PFSK-1 (cell line): ENCODE measurements around the gene VILL.

ENCODE experiments used
- FOXP2 ChIP-seq: optimal IDR thresholded peaks from 2 replicates; pipeline ENCODE3; 2011; ENCODE audit warnings: borderline replicate concordance, control low read depth, inconsistent platforms; ENCODE audit not compliant: insufficient read depth; ENCODE audit errors: extremely low read length, extremely low read depth
- POLR2AphosphoS5 ChIP-seq: IDR thresholded peaks from 2 replicates; pipeline ENCODE4 v1.6.1; 2012; ENCODE audit warnings: low read depth, mild to moderate bottlenecking, control low read depth, low read length, moderate library complexity
- SIN3A ChIP-seq: IDR thresholded peaks from 2 replicates; pipeline ENCODE4 v1.6.1; 2012; ENCODE audit warnings: mild to moderate bottlenecking, low read length, moderate library complexity, borderline replicate concordance; ENCODE audit not compliant: insufficient read depth
- TAF1 ChIP-seq: IDR thresholded peaks from 2 replicates; pipeline ENCODE4 v1.6.1; 2012; ENCODE audit warnings: low read length, control low read depth, borderline replicate concordance; ENCODE audit not compliant: insufficient read depth
- TF ChIP-seq, protein P1 (sequence below), 2 experiments: IDR thresholded peaks; 2 replicates each; pipeline versions ENCODE4 v1.6.1 to v1.8.0; 2011 to 2012; ENCODE audit warnings: low read depth in 2 of 2, low read length in 2 of 2, control low read depth in 1 of 2, inconsistent platforms in 1 of 2, mild to moderate bottlenecking in 1 of 2, moderate library complexity in 1 of 2; ENCODE audit not compliant: insufficient read depth in 1 of 2

- TF ChIP-seq TAF1 (no peak), POLR2AphosphoS5 (no peak), SIN3A (no peak), FOXP2 (no peak)
- TF ChIP-seq, protein P1, sequence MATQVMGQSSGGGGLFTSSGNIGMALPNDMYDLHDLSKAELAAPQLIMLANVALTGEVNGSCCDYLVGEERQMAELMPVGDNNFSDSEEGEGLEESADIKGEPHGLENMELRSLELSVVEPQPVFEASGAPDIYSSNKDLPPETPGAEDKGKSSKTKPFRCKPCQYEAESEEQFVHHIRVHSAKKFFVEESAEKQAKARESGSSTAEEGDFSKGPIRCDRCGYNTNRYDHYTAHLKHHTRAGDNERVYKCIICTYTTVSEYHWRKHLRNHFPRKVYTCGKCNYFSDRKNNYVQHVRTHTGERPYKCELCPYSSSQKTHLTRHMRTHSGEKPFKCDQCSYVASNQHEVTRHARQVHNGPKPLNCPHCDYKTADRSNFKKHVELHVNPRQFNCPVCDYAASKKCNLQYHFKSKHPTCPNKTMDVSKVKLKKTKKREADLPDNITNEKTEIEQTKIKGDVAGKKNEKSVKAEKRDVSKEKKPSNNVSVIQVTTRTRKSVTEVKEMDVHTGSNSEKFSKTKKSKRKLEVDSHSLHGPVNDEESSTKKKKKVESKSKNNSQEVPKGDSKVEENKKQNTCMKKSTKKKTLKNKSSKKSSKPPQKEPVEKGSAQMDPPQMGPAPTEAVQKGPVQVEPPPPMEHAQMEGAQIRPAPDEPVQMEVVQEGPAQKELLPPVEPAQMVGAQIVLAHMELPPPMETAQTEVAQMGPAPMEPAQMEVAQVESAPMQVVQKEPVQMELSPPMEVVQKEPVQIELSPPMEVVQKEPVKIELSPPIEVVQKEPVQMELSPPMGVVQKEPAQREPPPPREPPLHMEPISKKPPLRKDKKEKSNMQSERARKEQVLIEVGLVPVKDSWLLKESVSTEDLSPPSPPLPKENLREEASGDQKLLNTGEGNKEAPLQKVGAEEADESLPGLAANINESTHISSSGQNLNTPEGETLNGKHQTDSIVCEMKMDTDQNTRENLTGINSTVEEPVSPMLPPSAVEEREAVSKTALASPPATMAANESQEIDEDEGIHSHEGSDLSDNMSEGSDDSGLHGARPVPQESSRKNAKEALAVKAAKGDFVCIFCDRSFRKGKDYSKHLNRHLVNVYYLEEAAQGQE (IDR thresholded peaks at IDR 0.05; ENCODE audit: insufficient read depth in 1 of 2, low read depth in 2 of 2, low read length in 2 of 2): no peak
Observed at GRCh38 chr3:38039899-38040261, 49.3 kb downstream of the VILL start.
